Activated B cell treated with CpG ODN at 0.5 μM for 24 hours (primary cell): ENCODE results near the gene SPDYE4. TPM values are rescaled to one million over a fixed set of nuclear protein-coding genes. Genes with fewer than 3 reads are reported as not detected.
A peak's percentile ranks its signal among the peaks of the same experiment; 100 is the strongest.

Experiments
- ATAC-seq: fragments of 200-7000 bp; cut with Tn5 transposase; one replicate; pipeline ENCODE4 v1.10.0; 2021; ENCODE audit warnings: low read depth, mild to moderate bottlenecking, moderate library complexity
- CTCF ChIA-PET: fragments of 350-600 bp; sonication (Branson Sonifier 250); formaldehyde crosslinking; loops from one replicate; lab custom pipeline; 2021; ENCODE audit warnings: antibody characterized with exemption; lab: Charles Lee
- POLR2A ChIA-PET: fragments of 350-600 bp; sonication (Branson Sonifier 250); formaldehyde crosslinking; loops from one replicate; lab custom pipeline; 2021; ENCODE audit warnings: antibody characterized with exemption; lab: Charles Lee
- DNase-seq: peaks from one replicate; pipeline ENCODE4 v3.0.0; 2022
- H3K27ac Mint-ChIP-seq: one replicate; pipeline ENCODE4 v1.8.0; 2020; ENCODE audit warnings: mixed read lengths
- H3K27me3 Mint-ChIP-seq: one replicate; pipeline ENCODE4 v1.8.0; 2021; ENCODE audit warnings: mixed read lengths
- H3K36me3 Mint-ChIP-seq: one replicate; pipeline ENCODE4 v1.8.0; 2021; ENCODE audit warnings: low read depth, mixed read lengths
- H3K4me1 Mint-ChIP-seq: one replicate; pipeline ENCODE4 v1.8.0; 2021; ENCODE audit warnings: mixed read lengths
- H3K4me3 Mint-ChIP-seq: one replicate; pipeline ENCODE4 v1.8.0; 2020; ENCODE audit warnings: mild to moderate bottlenecking, mixed read lengths
- H3K9me3 Mint-ChIP-seq: one replicate; pipeline ENCODE4 v1.8.0; 2020; ENCODE audit warnings: mixed read lengths
- CTCF ChIP-seq: fragments of 200-600 bp; IDR thresholded peaks from one replicate; pipeline ENCODE4 v1.8.0; 2022; ENCODE audit warnings: antibody characterized with exemption, mild to moderate bottlenecking
- intact Hi-C: fragments of 100-400 bp; cut with micrococcal nuclease; formaldehyde crosslinking; loops from one replicate; pipeline ENCODE4 v1.15.1; 2024
- total RNA-seq: library from RNA; stranded (reverse); gene quantifications from 2 replicates; pipeline ENCODE4 v1.2.3, GENCODE V29; 2022

Gene SPDYE4
- total RNA-seq, 1 donor from 2014 or later: not detected

GRCh38 chr17:8742274-8742673 lies 16.1 kb downstream of the SPDYE4 start:
- Mint-ChIP-seq H3K27me3 (no peaks in the 10 kb centered on the region), H3K36me3 (no peaks in the 10 kb centered on the region), H3K4me3 (no peak overlapping the region), H3K4me1 (peaks cover 22% of the 10 kb centered on the region), H3K27ac (no peak overlapping the region), H3K9me3 (no peaks in the 10 kb centered on the region)
- DNase-seq (no peak), ATAC-seq (no peak)
- no peak for TF ChIP-seq CTCF
- ChIA-PET POLR2A (no interaction called here), CTCF (interaction anchor here (1.4 to 3.2 kb wide), 2 partner anchors 153 to 332 kb away, joined by 3 to 16 read pairs; no protein-coding TSS in a partner anchor)
- intact Hi-C loops: loop anchor here (10.0 kb wide), 1 partner anchor 503 kb away; no protein-coding TSS in a partner anchor

GRCh38 chr17:8741771-8742170 lies 16.6 kb downstream of the SPDYE4 start:
- Mint-ChIP-seq H3K9me3 (no peaks in the 10 kb centered on the region), H3K4me3 (no peak overlapping the region), H3K27me3 (no peaks in the 10 kb centered on the region), H3K36me3 (no peaks in the 10 kb centered on the region), H3K4me1 (peaks cover 22% of the 10 kb centered on the region), H3K27ac (no peak overlapping the region)
- ATAC-seq (no peak), DNase-seq (no peak)
- intact Hi-C loops: loop anchor here (10.0 kb wide), 1 partner anchor 503 kb away; no protein-coding TSS in a partner anchor
- TF ChIP-seq CTCF: no peak
- ChIA-PET CTCF (interaction anchor here (1.4 to 3.2 kb wide), 2 partner anchors 153 to 331 kb away, joined by 3 to 16 read pairs; no protein-coding TSS in a partner anchor), POLR2A (no interaction called here)

GRCh38 chr17:8741366-8741765 lies 17.0 kb downstream of the SPDYE4 start:
- H3K4me1 Mint-ChIP-seq: peaks cover 20% of the 10 kb centered on the region
- no peaks in the 10 kb centered on the region for H3K36me3 Mint-ChIP-seq
- no peak for TF ChIP-seq CTCF
- no peak overlapping the region for H3K4me3 Mint-ChIP-seq
- POLR2A ChIA-PET: no interaction called here
- H3K27me3 Mint-ChIP-seq: no peaks in the 10 kb centered on the region
- no peak overlapping the region for H3K27ac Mint-ChIP-seq
- CTCF ChIA-PET: interaction anchor here (1.4 to 3.2 kb wide), 2 partner anchors 154 to 331 kb away, joined by 3 to 16 read pairs; no protein-coding TSS in a partner anchor
- no peaks in the 10 kb centered on the region for H3K9me3 Mint-ChIP-seq
- intact Hi-C loops: loop anchor here (10.0 kb wide), 1 partner anchor 503 kb away; no protein-coding TSS in a partner anchor
- DNase-seq (no peak), ATAC-seq (no peak)

GRCh38 chr17:8740486-8740885 lies 17.9 kb downstream of the SPDYE4 start:
- POLR2A ChIA-PET: interaction anchor here (1.4 kb wide), 1 partner anchor 303 kb away, joined by 6 read pairs; no protein-coding TSS in a partner anchor
- no peaks in the 10 kb centered on the region for H3K36me3 Mint-ChIP-seq
- no peak for TF ChIP-seq CTCF
- no peaks in the 10 kb centered on the region for H3K9me3 Mint-ChIP-seq
- intact Hi-C loops: loop anchor here (10.0 kb wide), 1 partner anchor 504 kb away; no protein-coding TSS in a partner anchor
- peak overlapping the region; percentile 83 for H3K4me3 Mint-ChIP-seq
- H3K4me1 Mint-ChIP-seq: peaks cover 16% of the 10 kb centered on the region
- H3K27ac Mint-ChIP-seq: peak overlapping the region; percentile 53
- ATAC-seq (peak; percentile 79), DNase-seq (peak; percentile 42)
- CTCF ChIA-PET: interaction anchor here (1.4 to 3.2 kb wide), 2 partner anchors 155 to 330 kb away, joined by 3 to 16 read pairs; no protein-coding TSS in a partner anchor
- no peaks in the 10 kb centered on the region for H3K27me3 Mint-ChIP-seq

- Mint-ChIP-seq H3K4me1 (peaks cover 16% of the 10 kb centered on the region), H3K27me3 (no peaks in the 10 kb centered on the region), H3K9me3 (no peaks in the 10 kb centered on the region), H3K36me3 (no peaks in the 10 kb centered on the region), H3K4me3 (no peak overlapping the region), H3K27ac (no peak overlapping the region)
- TF ChIP-seq CTCF: no peak
- DNase-seq (no peak), ATAC-seq (no peak)
- ChIA-PET CTCF (no interaction called here), POLR2A (interaction anchor here (0.7 to 1.0 kb wide), 2 partner anchors 9 to 108 kb away, joined by 3 to 4 read pairs; partner anchors contain the start of gene MYH10)
- intact Hi-C loops: no loop called here
These were observed 19.2 kb downstream of the SPDYE4 start for GRCh38 chr17:8739097-8739496.
